A673 (cell line): Measurements from ENCODE around the gene CNN2. TPM values are rescaled to one million over a fixed set of nuclear protein-coding genes. Genes with fewer than 3 reads are reported as not detected.

ENCODE experiments used
- BruUV-seq: library from RNA; stranded (reverse); fragments of 400-500 nt; replicated peaks from 2 replicates; lab custom pipeline; 2021; lab: Mats Ljungman, UMichigan
- CTCF ChIA-PET: fragments of 300-600 bp; sonication (Branson Sonifier 250); formaldehyde crosslinking; loops from one replicate; lab custom pipeline; 2022; ENCODE audit warnings: antibody characterized with exemption; lab: Charles Lee
- POLR2A ChIA-PET: fragments of 300-600 bp; sonication (Branson Sonifier 250); formaldehyde crosslinking; loops from one replicate; lab custom pipeline; 2022; ENCODE audit warnings: antibody characterized with exemption; ENCODE audit not compliant: low non-redundant PET; lab: Charles Lee
- DNase-seq: peaks from one replicate; pipeline ENCODE4 v3.0.0-alpha.2; 2015; ENCODE audit warnings: low spot score
- H3K27ac ChIP-seq: fragments of 200-600 bp; sonication (generic); 2 replicates; pipeline ENCODE4 v1.5.1; 2016; ENCODE audit warnings: mixed run types, low read depth, mild to moderate bottlenecking, mixed read lengths, antibody characterized with exemption, low read length; ENCODE audit not compliant: poor library complexity, severe bottlenecking
- H3K27me3 ChIP-seq: fragments of 200-600 bp; sonication (generic); replicated peaks from 2 replicates; pipeline ENCODE4 v1.6.1; 2017; ENCODE audit warnings: mixed run types, low read depth, mild to moderate bottlenecking, mixed read lengths, antibody characterized with exemption, low read length; ENCODE audit not compliant: insufficient read depth, poor library complexity
- H3K36me3 ChIP-seq: fragments of 200-600 bp; sonication (generic); 2 replicates; pipeline ENCODE4 v1.6.1; 2016; ENCODE audit warnings: mixed run types, mild to moderate bottlenecking, mixed read lengths, antibody characterized with exemption, low read length; ENCODE audit not compliant: insufficient read depth, poor library complexity, severe bottlenecking
- H3K4me1 ChIP-seq: fragments of 200-600 bp; sonication (generic); 2 replicates; pipeline ENCODE4 v1.6.1; 2017; ENCODE audit warnings: mixed run types, mild to moderate bottlenecking, mixed read lengths, antibody characterized with exemption, low read length; ENCODE audit not compliant: insufficient read depth, poor library complexity, severe bottlenecking
- H3K4me3 ChIP-seq: fragments of 200-600 bp; sonication (generic); 2 replicates; pipeline ENCODE4 v1.5.1; 2016; ENCODE audit warnings: low read depth, mixed run types, mild to moderate bottlenecking, mixed read lengths, low read length; ENCODE audit not compliant: poor library complexity, severe bottlenecking
- H3K9me3 ChIP-seq: fragments of 200-600 bp; sonication (generic); 2 replicates; pipeline ENCODE4 v1.6.1; 2016; ENCODE audit warnings: mixed run types, low read depth, mild to moderate bottlenecking, mixed read lengths, antibody characterized with exemption, low read length; ENCODE audit not compliant: poor library complexity, severe bottlenecking
- EZH2 ChIP-seq: fragments of 200-600 bp; sonication (generic); IDR thresholded peaks from 2 replicates; pipeline ENCODE4 v1.6.1; 2017; ENCODE audit warnings: borderline replicate concordance, low read depth, mild to moderate bottlenecking, mixed read lengths, antibody characterized with exemption, low read length; ENCODE audit not compliant: poor library complexity, severe bottlenecking
- intact Hi-C: fragments of 100-400 bp; cut with micrococcal nuclease; formaldehyde crosslinking; loops from one replicate; pipeline ENCODE4 v1.10.0; 2022; ENCODE audit not compliant: unreplicated experiment
- total RNA-seq: library from RNA; stranded (reverse); gene quantifications from 2 replicates; pipeline ENCODE4 v1.2.3, GENCODE V29; 2021
- TF ChIP-seq, protein P1 (sequence below): fragments of 300-800, 200-600 bp; sonication (generic); conservative IDR thresholded peaks from 2 replicates; pipeline ENCODE4 v1.5.1; 2017; ENCODE audit warnings: low read depth, mild to moderate bottlenecking, antibody characterized with exemption, low read length, moderate library complexity, mixed read lengths

The CNN2 gene
- total RNA-seq, 1 experiment from 2014 or later, result 112 TPM

GRCh38 chr19:1046117-1046626 lies 19.8 kb downstream of the CNN2 start:
- peaks cover 24% of the 10 kb centered on the region for H3K4me1 ChIP-seq
- no peak overlapping the region for H3K27ac ChIP-seq
- BruUV-seq, result no TSS peak
- ChIA-PET POLR2A (no interaction called here), CTCF (no interaction called here)
- no peaks in the 10 kb centered on the region for H3K36me3 ChIP-seq
- H3K9me3 ChIP-seq, result no peaks in the 10 kb centered on the region
- TF ChIP-seq EZH2, result no peak
- TF ChIP-seq, protein P1, sequence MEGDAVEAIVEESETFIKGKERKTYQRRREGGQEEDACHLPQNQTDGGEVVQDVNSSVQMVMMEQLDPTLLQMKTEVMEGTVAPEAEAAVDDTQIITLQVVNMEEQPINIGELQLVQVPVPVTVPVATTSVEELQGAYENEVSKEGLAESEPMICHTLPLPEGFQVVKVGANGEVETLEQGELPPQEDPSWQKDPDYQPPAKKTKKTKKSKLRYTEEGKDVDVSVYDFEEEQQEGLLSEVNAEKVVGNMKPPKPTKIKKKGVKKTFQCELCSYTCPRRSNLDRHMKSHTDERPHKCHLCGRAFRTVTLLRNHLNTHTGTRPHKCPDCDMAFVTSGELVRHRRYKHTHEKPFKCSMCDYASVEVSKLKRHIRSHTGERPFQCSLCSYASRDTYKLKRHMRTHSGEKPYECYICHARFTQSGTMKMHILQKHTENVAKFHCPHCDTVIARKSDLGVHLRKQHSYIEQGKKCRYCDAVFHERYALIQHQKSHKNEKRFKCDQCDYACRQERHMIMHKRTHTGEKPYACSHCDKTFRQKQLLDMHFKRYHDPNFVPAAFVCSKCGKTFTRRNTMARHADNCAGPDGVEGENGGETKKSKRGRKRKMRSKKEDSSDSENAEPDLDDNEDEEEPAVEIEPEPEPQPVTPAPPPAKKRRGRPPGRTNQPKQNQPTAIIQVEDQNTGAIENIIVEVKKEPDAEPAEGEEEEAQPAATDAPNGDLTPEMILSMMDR, result no peak
- no peaks in the 10 kb centered on the region for H3K27me3 ChIP-seq
- H3K4me3 ChIP-seq, result no peak overlapping the region
- DNase-seq, result no peak
- intact Hi-C loops, result no loop called here

GRCh38 chr19:1046836-1047695 lies 20.7 kb downstream of the CNN2 start:
- Histone ChIP-seq H3K36me3 (no peaks in the 10 kb centered on the region), H3K4me3 (no peak overlapping the region), H3K27ac (no peak overlapping the region), H3K4me1 (peaks cover 15% of the 10 kb centered on the region), H3K9me3 (no peaks in the 10 kb centered on the region), H3K27me3 (no peaks in the 10 kb centered on the region)
- DNase-seq, result no peak
- TF ChIP-seq EZH2, result no peak
- TF ChIP-seq, protein P1, result no peak
- CTCF ChIA-PET, result no interaction called here
- POLR2A ChIA-PET, result no interaction called here
- BruUV-seq, result no TSS peak
- intact Hi-C loops, result no loop called here

- intact Hi-C loops, result no loop called here
- TF ChIP-seq, protein P1, result no peak
- TF ChIP-seq EZH2, result no peak
- Histone ChIP-seq H3K9me3 (no peaks in the 10 kb centered on the region), H3K36me3 (no peaks in the 10 kb centered on the region), H3K4me3 (no peak overlapping the region), H3K4me1 (peaks cover 9% of the 10 kb centered on the region), H3K27me3 (no peaks in the 10 kb centered on the region), H3K27ac (no peak overlapping the region)
- BruUV-seq, result no TSS peak
- ChIA-PET CTCF (no interaction called here), POLR2A (no interaction called here)
- DNase-seq, result no peak
Measured at GRCh38 chr19:1047696-1048147, 21.3 kb downstream of the CNN2 start.
